GM19372 (cell line): ENCODE results near the gene OR1S2.
"Not testable (repeated sequence)": the region's sequence is repeated elsewhere in the genome, so short reads cannot be mapped to it uniquely, and the experiment has no call there.

Source experiments
- ATAC-seq: cut with Tn5 transposase; IDR thresholded peaks from one replicate; pipeline ENCODE4 v1.9.1; 2021; ENCODE audit warnings: mild to moderate bottlenecking, low read depth, moderate library complexity; ENCODE audit not compliant: unreplicated experiment

The OR1S2 gene

GRCh38 chr11:58204042-58204441 is at the start of gene OR1S2:
Gene OR1S2 (minus strand): TSS chr11:58204142. CDS start chr11:58204142, 0 bp downstream.
- no peak for ATAC-seq

GRCh38 chr11:58243954-58244353 is 40.0 kb upstream of the OR1S2 start:
- ATAC-seq = no peak

- no peak for ATAC-seq
Observed at GRCh38 chr11:58227956-58228615, 24.1 kb upstream of the OR1S2 start.

- no peak for ATAC-seq
Observed at GRCh38 chr11:58222721-58223120, 18.8 kb upstream of the OR1S2 start.

GRCh38 chr11:58216476-58216875 is 12.5 kb upstream of the OR1S2 start:
- ATAC-seq = no peak

- not testable (repeated sequence) for ATAC-seq
Observed at GRCh38 chr11:58212420-58212819, 8.5 kb upstream of the OR1S2 start, which contains the start of gene OR1S1. Gene OR1S1 (plus strand): TSS chr11:58212720.

GRCh38 chr11:58199271-58199670 is 4.7 kb downstream of the OR1S2 start:
- ATAC-seq = no peak

- ATAC-seq = no peak
Observed at GRCh38 chr11:58195939-58196338, 8.0 kb downstream of the OR1S2 start.

GRCh38 chr11:58193391-58193790 is 10.6 kb downstream of the OR1S2 start:
- ATAC-seq = no peak

GRCh38 chr11:58192229-58192628 is 11.7 kb downstream of the OR1S2 start:
- ATAC-seq = no peak

- ATAC-seq = no peak
Observed at GRCh38 chr11:58188770-58189169, 15.2 kb downstream of the OR1S2 start, which contains the start of gene OR9Q2. Gene OR9Q2 (plus strand): TSS chr11:58189070. CDS start chr11:58190491, 1,421 bp downstream.

- ATAC-seq = no peak
Observed at GRCh38 chr11:58186938-58187337, 17.0 kb downstream of the OR1S2 start.

- ATAC-seq = no peak
Observed at GRCh38 chr11:58179648-58180047, 24.3 kb downstream of the OR1S2 start.

- no peak for ATAC-seq
Observed at GRCh38 chr11:58178444-58178843, 25.5 kb downstream of the OR1S2 start.

GRCh38 chr11:58177409-58178054 is 26.4 kb downstream of the OR1S2 start:
- no peak for ATAC-seq

- ATAC-seq = no peak
Observed at GRCh38 chr11:58165504-58166106, 38.3 kb downstream of the OR1S2 start.

GRCh38 chr11:58164990-58165389 is 39.0 kb downstream of the OR1S2 start:
- no peak for ATAC-seq

GRCh38 chr11:58164389-58164788 is 39.6 kb downstream of the OR1S2 start:
- ATAC-seq = no peak
